Stimulated activated naive CD4-positive, alpha-beta T cell treated with Interleukin-2 at 50 U/mL for 16 hours (primary cell): Measurements from ENCODE around the gene ZC3H10.
"Not testable (repeated sequence)": the region's sequence is repeated elsewhere in the genome, so short reads cannot be mapped to it uniquely, and the experiment has no call there.

ENCODE experiments used
- DNase-seq: peaks from one replicate; lab custom pipeline; 2025; lab: John Stamatoyannopoulos, UW

Gene ZC3H10

DNA sequence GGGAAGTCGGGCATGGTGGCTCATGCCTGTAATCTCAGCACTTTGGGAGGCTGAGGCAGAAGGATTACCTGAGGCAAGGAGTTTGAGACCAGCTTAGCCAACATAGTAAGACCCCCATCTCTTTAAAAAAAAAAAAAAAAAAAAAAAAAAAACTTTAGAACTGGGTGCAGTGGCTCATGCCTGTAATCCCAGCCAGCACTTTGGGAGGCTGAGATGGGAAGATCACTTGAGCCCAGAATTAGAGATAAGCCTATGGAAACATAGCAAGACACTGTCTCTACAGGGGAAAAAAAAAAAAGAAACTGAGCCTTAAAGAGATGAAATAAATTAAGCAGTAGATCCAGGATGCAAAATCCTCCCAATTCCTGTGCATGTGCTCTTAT is 15.4 kb upstream of the ZC3H10 start:
- DNase-seq: no peak

DNA sequence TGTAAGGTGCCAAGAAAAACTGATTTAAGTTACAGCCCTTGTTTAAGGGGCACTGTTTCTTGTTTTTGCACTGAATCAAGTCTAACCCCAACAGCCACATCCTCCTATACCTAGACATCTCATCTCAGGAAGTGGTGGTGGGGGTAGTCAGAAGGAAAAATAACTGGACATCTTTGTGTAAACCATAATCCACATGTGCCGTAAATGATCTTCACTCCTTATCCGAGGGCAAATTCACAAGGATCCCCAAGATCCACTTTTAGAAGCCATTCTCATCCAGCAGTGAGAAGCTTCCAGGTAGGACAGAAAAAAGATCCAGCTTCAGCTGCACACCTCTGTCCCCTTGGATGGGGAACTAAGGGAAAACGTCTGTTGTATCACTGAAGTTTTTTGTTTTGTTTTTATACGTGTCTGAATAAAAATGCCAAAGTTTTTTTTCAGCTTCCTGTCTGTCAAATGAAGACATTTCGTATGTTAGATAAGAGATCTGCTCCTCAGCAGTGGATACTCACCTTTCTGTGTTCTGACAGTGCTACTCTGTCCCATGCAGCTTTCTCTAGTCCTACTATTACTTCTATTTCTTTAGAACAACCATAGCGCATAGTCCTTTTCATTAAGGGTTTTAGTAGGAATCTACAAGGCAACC is 14.9 kb upstream of the ZC3H10 start:
- DNase-seq: no peak

DNA sequence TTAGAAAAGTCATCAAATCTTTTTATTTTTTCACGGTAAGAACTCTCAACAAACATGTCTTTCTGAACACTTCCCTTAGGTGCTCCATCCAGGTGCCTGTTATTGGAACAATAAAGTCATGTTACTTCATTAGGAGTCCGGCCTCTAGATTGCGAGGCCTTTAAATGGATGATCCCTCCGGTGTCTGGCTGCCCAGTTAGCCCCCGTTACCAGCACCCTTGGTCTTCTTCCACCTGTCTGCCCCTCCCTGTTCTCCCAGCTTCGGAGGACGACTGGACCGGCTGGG is 14.3 kb upstream of the ZC3H10 start:
- DNase-seq: no peak

DNA sequence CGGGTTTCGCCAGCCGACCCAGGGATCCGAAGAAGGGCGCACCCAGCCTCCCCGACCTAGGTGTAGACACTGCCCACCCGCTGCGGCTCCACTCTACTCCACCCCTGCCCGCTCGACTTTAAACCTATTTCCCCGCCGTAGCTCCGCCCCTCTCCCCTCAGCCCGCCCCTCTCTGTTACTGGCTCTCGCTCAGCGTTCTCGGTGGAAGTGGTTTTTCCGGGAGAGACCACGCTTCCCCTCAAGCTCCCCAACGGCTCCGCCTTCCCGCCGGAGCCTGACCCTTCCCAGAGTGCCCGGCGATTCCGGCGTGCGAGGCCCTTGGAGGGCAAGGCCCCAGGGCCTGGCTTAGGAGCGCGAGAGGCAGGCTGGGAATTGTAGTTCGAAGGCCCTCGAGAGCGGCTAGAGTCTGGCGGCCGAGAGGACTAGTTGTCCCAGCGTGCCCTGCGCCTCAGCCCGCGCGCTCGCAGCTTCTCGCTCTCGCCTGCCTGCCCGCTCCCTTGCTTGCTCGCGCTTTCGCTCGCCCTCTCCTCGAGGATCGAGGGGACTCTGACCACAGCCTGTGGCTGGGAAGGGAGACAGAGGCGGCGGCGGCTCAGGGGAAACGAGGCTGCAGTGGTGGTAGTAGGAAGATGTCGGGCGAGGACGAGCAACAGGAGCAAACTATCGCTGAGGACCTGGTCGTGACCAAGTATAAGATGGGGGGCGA is 13.8 kb upstream of the ZC3H10 start, which contains the start of gene PA2G4:
Gene PA2G4, plus strand, starts transcription at position 451 of the 706 bp plus-strand sequence. Its CDS starts 179 bp downstream, at position 630.
- DNase-seq: peak; percentile 99

DNA sequence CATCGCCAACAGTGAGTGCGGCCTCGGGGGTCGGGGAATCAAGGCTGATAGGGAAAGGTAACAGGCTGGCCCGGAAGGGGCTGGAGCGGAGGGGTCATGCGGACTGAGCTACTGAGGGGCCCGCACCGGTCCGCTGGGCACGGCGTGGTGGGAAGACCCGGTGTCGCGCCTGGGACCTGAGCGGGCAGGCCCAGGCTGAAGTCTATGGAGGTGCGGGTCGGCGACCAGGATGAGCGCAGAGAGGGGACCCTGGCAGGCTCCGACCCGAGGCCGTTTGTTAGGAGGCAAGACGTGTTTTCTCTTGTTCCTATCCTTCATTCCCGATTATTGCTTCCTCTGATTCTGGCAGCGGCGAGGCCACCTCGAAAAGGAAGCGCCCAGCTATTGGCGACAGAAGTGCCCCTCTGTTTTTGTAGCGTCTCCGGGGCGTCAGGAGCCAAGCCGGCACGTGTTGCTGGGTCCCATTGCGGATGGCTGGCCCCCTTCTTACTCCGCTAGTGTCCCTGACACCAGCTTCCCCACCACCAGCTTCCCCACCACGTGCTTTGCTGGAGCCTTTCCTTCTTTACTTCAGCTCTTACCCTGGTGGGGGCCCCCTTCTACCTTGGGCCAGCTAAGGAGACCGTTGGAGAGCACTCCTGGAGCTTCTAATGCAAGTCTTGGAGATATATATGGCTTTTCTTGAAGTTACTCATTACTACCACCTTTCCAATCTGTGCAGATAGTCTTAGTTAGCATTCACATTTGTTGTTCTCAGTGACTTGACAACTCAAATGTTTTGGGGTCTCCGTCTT is 13.1 kb upstream of the ZC3H10 start:
- peak; percentile 25 for DNase-seq

DNA sequence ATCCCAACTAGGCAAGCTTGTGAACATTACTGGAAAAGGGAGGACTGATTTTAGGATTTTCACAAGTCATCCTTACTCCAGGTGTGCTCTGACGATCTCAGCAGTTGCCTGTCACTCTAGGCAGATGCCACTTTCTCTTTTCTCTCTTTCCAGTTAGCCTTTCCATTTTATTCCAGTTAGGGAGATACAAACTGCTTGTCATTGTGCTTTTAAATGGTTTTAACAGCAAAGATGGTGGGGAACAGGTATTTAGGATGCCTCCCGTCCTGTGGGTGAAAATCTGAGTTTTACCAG is 12.5 kb upstream of the ZC3H10 start:
- DNase-seq: no peak

DNA sequence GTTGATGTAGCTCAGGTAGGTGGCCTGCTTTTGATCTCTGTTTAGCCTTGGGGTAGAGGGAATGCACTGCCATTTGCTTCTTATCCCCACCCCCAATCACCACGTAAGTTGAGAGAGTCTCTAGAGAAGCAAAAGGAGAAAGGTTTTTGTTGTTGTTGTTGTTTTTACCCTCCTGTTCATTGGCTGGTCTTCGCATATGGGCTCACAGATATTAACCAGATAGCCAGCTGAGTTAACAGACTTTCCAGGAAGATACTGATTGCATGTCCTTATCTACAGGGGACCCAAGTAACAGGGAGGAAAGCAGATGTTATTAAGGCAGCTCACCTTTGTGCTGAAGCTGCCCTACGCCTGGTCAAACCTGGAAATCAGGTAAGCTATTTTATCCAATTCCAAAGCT is 10.8 kb upstream of the ZC3H10 start:
- DNase-seq: no peak

DNA sequence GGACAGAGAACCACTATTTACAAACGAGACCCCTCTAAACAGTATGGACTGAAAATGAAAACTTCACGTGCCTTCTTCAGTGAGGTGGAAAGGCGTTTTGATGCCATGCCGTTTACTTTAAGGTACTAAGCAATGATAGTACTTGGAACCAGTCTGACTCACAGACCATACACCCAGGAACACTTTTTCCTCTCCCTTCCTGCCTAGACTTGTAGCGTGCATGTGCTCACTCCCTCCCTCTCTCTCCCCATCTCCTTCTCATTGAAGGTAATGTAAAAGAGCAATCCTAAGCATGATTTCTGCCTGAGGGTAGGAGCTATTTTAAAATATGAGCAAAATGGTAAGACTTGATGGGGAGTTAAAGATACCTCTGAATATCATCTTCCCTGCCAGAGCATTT is 7.5 kb upstream of the ZC3H10 start:
- DNase-seq: no peak

DNA sequence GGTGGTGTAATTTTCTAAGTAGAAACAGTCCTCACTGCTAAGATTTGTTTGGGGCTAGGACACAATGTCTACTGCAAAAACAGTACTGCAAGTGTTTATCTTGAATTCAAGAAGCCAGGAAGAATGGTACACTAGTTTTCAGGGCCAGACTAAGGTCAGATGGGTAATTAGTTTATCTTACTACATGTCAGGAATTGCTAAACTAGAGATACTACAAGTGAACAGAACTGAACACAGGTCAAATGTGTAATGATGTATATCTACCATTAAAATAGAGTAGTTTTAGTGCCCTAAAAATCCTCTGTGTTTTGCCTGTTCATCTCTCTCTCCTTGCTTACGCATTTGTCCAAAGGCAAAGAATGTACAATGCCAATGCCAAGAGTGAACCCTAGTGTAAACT is 4.0 kb upstream of the ZC3H10 start:
- DNase-seq: no peak

DNA sequence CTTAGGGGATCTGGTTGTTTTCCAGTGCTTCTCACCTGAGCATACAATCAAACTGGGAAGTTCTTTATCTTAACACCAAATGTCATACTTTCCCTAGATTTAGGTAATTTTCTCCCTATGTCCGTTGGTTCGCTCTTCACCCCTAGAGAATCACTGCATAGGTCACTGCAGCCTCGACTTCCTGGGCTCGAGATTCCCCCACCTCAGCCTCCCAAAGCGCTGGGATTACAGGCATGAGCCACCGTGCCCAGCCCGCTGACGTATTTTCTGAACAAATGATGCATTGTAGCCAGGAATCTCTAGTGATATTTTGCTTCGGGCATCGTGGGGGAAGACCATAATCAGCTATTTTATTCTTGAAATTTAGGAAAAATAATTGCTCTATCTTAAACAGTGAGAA is 2.7 kb upstream of the ZC3H10 start:
- DNase-seq: no peak

DNA sequence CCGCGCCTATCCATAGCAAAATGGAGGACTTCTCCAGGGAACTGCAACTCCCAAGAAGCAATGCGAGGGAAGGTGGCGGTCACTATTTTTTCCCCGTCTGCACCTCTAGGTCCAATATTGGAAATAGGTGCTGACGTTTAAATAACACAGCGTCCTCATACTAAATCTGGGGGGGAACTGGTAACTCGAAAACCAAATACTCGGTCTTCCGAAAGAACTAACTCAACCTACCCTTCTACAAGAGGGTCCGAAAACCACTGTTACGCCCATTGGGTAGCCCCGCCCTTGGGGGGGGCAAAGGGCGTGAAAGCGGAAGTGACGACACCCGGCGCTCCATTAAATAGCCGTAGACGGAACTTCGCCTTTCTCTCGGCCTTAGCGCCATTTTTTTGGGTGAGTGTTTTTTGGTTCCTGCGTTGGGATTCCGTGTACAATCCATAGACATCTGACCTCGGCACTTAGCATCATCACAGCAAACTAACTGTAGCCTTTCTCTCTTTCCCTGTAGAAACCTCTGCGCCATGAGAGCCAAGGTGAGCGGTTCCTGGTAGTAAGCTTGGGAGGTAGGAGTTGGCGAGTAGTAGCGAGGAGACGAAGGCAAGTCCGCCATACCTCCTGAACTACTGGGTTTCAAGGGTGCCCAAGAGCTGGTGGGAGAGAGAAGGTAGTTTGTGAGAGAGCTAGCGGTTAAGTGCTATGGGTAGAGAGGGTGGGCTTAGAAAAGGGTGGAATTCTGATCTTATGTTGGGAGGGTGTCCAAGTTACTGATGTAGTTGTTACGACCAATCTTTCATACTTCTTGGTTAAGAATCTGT is 1.6 kb upstream of the ZC3H10 start, which contains the start of gene RPL41:
Gene RPL41, plus strand, starts transcription at position 367 of the 815 bp plus-strand sequence.
- DNase-seq: peak; percentile 85

DNA sequence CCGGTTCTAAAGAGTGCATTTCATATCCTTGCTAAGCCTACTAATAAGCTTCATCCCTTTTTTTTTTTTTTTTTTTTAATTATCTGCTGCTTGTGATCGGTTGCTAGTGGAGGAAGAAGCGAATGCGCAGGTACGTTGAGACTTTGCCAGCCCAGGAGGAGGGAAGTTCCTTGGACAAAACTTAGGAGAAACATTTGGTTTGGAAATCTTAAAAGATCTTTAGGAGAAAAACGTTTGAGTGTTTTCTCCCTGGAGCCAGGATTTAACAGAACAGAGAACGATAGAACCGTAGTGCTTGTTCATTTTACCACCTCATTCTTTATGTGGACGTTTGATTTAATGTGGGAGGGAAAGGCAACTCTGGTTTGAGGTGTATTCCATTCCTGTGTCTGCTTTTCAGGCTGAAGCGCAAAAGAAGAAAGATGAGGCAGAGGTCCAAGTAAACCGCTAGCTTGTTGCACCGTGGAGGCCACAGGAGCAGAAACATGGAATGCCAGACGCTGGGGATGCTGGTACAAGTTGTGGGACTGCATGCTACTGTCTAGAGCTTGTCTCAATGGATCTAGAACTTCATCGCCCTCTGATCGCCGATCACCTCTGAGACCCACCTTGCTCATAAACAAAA is 872 bp upstream of the ZC3H10 start:
- DNase-seq: not testable (repeated sequence)

DNA sequence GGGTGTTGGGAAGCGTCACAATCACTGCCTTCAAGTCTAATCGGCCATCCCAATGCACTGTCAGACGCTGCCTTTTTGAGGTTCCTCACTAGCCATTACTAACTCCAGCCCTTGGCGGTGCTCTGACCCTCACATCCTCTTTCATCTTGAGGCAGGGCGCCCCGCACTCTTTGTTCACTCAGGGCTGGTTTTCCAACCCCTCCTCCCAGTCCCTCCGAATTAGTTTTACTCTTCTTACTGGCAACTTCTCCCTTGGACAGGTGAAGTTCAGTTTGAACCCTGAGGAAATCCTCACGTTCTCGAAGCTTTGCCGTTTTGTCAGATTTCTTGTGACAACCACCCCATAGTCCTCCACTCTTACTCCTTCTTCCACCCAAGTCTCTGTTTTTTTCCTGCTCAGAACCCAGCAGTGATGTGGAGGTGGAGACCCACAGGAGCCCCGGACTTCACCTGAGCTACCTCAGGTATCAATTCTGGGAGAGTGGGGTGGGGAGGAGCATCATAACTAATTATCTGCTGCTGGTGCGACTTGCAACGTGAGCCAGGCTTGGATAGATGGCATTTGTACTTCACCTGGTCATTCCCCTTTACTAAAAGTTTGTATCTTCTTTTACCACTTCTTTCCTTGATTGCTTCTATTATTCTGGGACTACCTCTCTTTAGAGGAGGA is 757 bp downstream of the ZC3H10 start:
- no peak for DNase-seq

DNA sequence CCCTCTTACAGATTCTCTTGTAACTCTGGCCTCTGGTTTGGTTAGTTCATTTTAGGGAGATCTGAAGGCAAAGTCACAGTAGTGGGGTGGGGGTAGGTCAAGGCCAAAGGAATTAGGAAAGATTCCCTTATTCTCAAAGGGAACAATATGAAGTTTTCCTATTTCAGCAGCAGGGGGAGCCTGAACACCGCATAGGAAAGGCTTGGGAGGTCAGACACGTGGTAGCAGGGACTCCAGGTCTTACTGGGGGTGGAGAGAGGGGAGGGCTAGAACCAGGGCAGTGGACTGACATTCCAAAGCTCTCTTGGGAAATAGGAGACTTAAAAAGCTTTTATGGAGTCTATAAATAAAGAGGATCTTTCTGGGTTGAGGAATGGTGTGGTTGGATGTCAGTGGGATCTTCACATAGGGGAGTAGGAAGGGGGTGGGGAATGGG is 1.3 kb downstream of the ZC3H10 start:
- peak; percentile 44 for DNase-seq

DNA sequence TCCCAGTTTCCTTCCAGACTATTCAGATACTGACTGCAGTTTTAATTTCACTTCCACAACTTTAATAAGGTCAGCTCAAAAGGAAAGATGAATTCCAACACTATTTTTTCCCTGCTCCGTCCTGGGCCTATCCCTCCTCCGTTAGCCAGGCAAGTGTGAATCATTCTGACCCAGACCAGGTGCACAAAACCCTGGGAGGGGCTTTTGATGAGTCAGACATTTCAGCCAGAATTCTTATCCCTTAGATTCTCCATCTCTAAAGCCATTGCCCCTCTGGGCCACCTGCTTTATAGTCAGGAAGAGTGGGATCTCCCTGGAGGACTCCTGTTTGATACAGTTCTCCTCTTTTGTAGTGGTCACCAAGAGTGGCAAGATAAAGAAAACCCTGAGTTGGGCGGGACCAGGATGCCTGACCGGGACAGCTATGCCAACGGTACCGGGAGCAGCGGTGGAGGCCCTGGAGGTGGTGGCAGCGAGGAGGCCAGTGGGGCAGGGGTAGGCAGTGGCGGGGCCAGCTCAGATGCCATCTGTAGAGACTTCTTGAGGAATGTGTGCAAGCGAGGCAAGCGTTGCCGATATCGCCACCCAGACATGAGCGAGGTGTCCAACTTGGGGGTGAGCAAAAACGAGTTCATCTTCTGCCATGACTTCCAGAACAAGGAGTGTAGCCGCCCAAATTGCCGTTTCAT is 2.2 kb downstream of the ZC3H10 start:
- no peak for DNase-seq

DNA sequence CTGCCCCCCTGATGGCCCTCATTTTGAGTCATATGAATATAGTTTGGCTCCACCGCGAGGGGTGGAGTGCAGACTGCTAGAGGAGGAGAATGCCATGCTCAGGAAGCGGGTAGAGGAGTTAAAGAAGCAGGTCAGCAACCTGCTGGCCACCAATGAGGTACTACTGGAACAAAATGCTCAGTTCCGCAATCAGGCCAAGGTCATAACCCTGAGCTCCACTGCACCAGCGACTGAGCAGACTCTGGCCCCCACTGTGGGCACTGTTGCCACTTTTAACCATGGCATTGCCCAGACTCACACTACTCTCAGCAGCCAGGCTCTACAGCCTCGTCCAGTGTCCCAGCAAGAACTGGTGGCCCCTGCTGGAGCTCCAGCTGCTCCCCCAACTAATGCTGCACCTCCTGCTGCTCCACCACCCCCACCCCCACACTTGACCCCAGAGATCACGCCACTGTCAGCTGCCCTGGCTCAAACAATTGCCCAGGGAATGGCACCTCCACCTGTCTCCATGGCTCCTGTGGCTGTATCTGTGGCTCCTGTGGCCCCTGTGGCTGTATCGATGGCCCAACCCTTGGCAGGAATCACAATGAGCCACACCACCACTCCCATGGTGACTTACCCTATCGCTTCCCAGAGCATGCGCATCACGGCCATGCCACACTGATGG is 3.3 kb downstream of the ZC3H10 start:
- no peak for DNase-seq

DNA sequence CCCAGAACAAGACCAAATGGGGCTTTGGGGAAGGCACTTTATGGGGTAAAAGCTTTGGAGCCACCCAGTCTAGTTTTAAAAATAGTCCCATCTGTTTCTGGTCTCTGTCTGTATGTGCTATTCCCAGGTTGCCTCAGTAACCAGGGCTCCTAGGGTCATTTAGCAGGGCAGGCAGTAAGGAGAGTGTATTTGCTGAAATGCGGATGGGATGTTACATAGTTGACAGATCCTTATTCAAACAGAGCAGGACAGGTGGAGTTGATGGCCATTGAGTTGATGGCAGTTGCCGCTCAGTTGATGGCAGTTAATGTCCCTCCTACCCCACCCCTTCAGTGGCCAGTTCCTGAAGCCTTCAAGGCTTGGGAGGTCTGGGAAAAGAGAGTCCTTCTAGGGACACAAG is 4.6 kb downstream of the ZC3H10 start:
- no peak for DNase-seq

DNA sequence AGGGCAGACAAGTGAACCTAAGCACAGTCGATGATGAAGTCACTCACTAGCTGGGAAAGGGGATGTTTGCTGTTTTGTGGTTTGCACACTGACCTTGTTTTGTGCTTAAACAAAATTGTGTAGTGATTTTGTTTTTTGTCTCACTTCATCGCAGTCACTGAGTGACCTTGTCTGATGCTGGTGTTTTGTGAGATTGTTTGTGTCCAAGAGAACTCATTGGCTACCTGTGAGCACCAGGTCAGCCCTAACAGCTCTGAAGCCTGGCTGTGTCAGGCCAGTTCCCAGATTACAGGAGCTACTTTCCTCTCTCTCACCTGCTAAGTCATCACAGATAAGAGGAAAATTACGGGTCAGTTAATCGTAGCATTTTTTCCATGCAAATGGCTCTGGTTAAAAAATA is 6.1 kb downstream of the ZC3H10 start:
- DNase-seq: no peak

DNA sequence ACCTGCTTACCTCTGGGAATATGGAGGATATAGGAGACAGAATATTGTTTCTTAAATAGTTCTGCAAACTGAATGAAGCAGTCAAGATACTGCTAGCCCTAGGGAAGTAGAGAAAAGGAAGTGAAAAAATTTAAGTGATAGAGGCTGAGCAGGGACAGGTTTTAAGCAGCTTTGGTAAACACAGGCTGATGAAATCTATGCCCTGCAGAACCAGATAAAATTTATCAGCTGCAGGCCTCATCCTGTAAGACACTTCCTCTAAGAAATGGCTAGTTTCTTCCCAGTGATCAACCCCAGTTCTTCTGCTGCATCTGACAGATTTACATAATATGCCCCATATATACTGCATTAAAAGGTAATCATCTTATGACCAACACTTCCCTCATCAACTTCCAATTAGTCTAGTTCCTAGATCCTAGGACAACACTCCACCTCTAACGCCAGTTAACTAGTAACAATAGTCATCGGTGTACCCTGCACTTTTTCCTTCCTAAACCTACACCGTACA is 8.7 kb downstream of the ZC3H10 start:
- no peak for DNase-seq

DNA sequence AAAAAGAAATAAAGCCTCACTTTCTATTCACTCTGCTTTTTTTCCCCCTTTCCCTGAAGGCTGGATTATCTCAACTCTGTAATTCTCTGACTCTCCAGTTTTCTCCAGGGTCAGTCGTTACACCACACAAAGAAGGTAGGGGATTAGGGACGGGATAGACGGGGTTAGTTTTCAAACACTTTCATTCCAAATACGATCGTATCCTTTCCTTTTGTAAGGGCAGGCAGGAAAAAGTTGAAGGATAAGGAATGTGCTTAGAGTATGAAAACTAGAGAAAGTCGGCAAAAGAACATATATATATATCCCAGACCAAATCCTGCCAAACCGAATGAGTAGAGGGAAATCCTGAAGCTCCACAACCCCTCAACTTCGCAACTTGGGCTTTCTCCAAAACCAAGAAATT is 9.4 kb downstream of the ZC3H10 start:
- DNase-seq: no peak
